ENCODE data around the gene RASD1.
A peak's percentile ranks its signal among the peaks of the same experiment; 100 is the strongest.
"Not testable (repeated sequence)": the region's sequence is repeated elsewhere in the genome, so short reads cannot be mapped to it uniquely, and the experiment has no call there.

The RASD1 gene

DNA sequence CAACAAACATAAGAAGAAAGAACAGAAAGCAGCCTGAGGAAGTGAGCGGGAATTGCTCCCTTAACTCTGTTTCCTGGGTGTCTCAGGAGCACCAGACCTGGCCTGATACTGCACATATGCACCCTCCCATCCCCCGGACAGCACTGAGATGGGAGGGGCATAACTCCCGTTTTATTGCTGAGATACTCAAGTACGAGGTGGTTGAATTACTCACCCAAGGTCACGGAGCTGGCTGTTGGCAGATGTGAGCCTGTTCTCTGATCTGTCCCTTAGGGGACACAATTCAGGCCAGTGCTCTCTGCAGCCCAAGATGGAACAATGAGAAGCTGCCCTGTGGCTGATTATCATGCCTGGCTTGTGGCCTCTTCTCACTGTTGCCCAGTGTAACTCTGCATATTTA, 28.5 kb downstream of the RASD1 start:
- no peak for DNase-seq

GRCh38 chr17:17467016-17467415, 29.2 kb downstream of the RASD1 start:
- DNase-seq = no peak

DNA sequence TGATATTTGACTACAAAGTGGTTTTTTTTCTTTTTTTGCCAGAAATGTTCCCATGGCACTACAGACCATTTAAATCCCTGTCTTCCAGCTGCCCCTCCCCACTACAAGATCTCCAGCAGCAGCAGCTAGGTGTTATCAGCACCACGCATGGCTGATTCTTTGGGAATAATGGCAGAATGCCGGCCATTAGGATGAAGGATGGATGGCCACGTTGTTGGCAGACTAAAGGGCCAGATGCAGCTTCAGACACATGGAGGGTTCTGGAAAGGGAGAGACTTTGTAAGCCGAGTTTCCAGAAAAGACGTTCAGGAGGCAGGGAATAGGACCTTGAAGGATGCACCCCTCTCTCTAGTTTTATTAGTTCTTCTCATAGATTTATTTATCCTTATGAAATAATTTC, 29.7 kb downstream of the RASD1 start:
- DNase-seq = no peak

DNA sequence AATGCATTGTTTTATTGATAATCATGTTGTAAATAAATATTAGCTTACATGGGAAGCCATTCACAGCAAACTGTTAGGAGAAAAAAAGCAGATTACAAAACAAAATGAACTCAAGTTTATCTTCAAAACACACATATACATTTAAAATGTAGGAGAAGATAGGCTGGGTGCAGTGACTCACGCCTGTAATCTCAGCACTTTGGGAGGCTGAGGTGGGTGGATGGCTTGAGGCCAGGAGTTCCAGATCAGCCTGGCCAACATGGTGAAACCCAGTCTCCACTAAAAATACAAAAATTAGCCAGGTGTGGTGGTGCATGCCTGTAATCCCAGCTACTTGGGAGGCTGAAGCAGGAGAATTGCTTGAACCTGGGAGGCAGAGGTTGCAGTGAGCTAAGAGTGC, 30.3 kb downstream of the RASD1 start:
- DNase-seq = not testable (repeated sequence)

DNA sequence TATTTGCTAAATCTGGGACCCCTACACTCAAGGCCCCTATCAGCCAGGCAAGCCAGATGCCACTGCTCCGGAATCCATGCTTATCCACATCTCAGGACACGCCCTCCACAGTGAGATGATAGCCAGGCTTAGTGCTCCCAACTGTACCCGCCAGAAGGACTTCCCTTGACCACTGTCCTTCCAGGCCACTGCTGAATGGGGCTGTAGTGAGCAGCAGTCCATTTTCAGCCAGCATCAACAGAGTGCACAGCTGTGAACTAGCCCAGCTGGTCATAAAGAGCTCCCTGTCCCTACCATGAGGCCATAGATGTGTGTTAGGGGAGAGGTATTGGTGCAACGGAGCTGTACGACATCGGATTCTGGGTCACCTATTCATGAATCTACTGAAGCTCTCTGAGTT, 32.4 kb downstream of the RASD1 start:
- DNase-seq = no peak

- DNase-seq = no peak
These were observed 34.0 kb downstream of the RASD1 start for GRCh38 chr17:17462048-17462824.

GRCh38 chr17:17460038-17460437, 36.2 kb downstream of the RASD1 start:
- no peak for DNase-seq

DNA sequence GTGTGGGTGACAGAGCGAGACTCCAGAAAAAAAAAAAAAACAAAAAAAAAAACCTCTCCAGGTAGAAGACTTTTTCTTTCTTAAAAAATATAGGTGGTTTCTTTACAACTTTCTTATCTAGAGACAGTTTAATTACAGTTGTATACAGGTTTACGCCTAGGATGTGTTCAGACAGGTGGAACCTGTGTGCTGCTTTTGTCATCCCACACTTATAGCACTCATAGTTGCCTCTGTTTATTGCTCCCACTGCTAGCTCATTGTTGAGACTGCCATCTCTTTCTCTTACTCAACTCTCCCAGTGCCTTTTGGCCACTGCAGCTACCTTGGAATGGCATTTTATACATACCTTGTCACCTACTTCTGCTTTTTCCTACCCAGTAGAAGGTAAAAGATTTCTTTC, 38.5 kb downstream of the RASD1 start:
- DNase-seq = no peak

DNA sequence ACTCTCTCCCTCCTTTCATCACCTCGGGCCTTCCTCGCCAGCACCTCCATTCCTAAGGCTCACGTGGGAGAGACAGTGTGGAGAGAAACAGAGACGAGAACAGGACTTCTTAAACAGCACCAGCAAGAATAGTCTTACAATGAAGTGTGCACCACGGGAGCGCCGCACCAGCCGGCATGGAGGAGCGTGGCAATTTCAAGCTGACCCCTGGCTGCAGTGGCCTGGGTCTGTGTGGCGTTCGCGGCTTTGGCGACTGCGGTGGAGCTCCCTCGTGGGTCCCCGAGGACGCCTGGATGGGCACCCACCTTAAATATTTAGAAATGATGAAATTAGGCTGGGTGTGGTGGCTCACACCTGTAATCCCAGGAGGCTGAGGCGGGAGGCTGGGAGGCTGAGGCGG, 39.9 kb downstream of the RASD1 start:
- no peak for DNase-seq

DNA sequence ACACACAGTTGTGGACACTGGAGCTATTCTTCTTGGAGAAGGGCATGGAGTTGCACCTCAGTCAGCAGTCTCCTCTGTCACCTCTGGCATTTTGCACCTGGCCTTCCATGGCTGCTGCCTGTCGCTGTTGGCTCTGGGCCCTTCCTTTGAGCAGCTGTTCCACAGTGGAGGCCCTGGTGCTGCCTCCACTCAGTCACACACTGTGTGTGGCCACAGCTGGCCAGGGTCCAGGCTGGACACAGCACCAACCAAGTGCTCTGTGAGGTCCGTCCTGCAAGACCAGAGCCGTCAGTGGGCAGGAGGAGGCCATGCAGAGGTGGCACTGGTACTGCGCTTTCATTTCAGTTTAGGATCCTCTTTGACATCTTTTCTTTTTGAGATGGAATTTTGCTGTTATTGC, 41.0 kb downstream of the RASD1 start:
- no peak for DNase-seq

DNA sequence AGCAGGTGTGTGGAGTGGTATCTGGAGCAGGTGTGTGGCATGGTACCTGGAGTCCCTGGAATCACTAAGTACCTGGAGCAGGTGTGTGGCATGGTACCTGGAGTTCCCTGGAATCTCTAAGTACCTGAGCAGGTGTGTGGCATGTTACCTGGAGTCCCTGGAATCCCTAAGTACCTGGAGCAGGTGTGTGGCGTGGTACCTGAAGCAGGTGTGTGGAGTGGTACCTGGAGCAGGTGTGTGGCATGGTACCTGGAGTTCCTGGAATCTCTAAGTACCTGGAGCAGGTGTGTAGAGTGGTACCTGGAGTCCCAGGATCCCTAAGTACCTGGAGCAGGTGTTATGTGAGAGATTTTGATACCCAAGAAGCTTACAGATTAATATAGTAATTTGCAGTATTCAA, 41.5 kb downstream of the RASD1 start:
- DNase-seq = not testable (repeated sequence)

GRCh38 chr17:17454276-17454675, 41.9 kb downstream of the RASD1 start:
- no peak for DNase-seq

- no peak for DNase-seq
These were observed 43.1 kb downstream of the RASD1 start for GRCh38 chr17:17453088-17453487.

DNA sequence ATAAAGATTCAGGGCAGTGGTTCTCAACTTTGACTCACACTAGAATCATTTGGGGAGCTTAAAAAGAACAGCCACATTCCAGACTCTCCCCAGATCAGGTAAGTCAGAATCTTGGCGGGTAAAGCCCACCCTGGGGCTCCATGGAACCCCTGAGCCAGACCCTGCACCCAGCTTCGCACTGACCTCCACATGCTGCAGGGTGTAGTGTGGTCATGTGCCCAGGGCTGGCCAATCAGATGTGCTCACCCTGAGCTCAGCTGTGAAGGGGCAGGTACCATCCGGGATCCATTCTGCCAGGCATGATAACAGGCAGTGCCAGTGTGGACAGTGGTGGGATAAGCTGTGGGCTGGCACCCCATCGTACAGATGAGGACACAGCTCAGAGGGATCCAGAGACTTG, 47.5 kb downstream of the RASD1 start:
- no peak for DNase-seq

GRCh38 chr17:17448076-17448475, 48.1 kb downstream of the RASD1 start:
- DNase-seq = no peak

DNA sequence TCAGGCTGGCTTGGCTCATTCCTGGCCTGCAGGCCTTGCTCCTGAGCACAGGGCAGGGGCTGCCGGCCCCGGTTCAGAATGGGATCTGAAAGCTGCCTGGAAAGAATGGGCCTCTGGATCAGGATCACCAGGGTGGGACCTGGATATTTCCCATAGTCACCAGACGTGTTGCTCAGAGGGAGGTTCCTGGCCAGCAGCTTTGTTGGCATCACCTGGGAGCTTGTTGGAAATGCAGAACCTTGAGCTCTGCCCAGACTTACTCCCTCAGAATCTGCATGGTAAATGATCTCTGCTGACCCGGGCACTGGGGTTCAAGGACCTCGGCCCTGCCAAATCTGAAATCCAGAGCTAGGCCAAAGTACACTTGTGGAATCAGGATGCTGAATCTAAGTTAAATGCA, 48.9 kb downstream of the RASD1 start:
- DNase-seq = no peak

GRCh38 chr17:17446666-17447155, 49.5 kb downstream of the RASD1 start:
- DNase-seq = no peak

GRCh38 chr17:17445925-17446665, 50.1 kb downstream of the RASD1 start:
- DNase-seq = peak; percentile 85

DNA sequence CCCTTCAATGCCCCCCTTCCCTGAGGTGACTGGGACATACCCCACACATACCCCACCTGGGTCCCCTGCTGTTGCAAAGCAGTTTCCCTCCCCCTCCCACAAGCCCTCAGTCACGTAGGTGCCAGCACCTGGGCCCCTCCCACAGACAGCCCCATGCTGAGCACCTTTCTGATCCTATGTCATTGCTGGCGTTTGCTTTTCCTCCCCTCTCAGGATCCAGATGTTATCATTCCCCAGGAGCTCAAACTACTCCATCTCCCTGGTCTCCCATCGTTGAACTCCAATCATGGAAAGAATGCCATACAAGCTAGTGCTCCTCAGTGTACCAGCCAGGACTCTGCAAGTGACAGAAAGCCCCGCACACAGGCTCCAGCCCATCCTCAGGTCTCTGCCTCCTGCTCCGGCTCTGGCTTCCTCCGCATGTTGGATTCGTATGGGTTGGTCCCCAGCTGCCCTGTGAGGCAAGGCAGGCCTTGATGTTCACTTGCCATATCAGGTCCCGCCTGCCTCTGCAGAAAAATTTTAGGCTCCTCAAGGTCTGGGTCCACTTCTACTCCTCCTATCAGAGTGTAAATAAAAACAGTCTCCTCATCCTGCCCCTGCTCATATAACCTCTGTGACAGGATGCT, 50.8 kb downstream of the RASD1 start:
- DNase-seq = no peak
